ENCODE data around the gene KRTAP10-7.
"Not testable (repeated sequence)": the region's sequence is repeated elsewhere in the genome, so short reads cannot be mapped to it uniquely, and the experiment has no call there.

KRTAP10-7 gene

GRCh38 chr21:44590897-44591800 lies 9.2 kb upstream of the KRTAP10-7 start:
- DNase-seq (ENCODE audit: low read depth in 2 of 2) = not testable (repeated sequence)

- DNase-seq (ENCODE audit: low read depth in 2 of 2) = not testable (repeated sequence)
Measured at GRCh38 chr21:44591801-44592130, 8.6 kb upstream of the KRTAP10-7 start.

GRCh38 chr21:44592446-44593311 lies 7.7 kb upstream of the KRTAP10-7 start, which contains the start of gene KRTAP10-6:
TSS of gene KRTAP10-6 (minus strand) at chr21:44592505. CDS start at chr21:44592484, 21 bp downstream.
- DNase-seq (ENCODE audit: low read depth in 2 of 2) = no peak

GRCh38 chr21:44593598-44594405 lies 6.6 kb upstream of the KRTAP10-7 start:
- no peak for DNase-seq (ENCODE audit: low read depth in 2 of 2)

GRCh38 chr21:44594406-44594916 lies 5.9 kb upstream of the KRTAP10-7 start:
- DNase-seq (ENCODE audit: low read depth in 2 of 2) = no peak

- DNase-seq (ENCODE audit: low read depth in 2 of 2) = no peak
Measured at GRCh38 chr21:44595524-44595923, 4.9 kb upstream of the KRTAP10-7 start.

- no peak for DNase-seq (ENCODE audit: low read depth in 2 of 2)
Measured at GRCh38 chr21:44596068-44596725, 4.2 kb upstream of the KRTAP10-7 start.

GRCh38 chr21:44598061-44598460 lies 2.3 kb upstream of the KRTAP10-7 start:
- no peak for DNase-seq (ENCODE audit: low read depth in 2 of 2)

GRCh38 chr21:44599264-44600029 lies 950 bp upstream of the KRTAP10-7 start:
- no peak for DNase-seq (ENCODE audit: low read depth in 2 of 2)

- DNase-seq (ENCODE audit: low read depth in 2 of 2) = not testable (repeated sequence)
Measured at GRCh38 chr21:44601091-44601490, 694 bp downstream of the KRTAP10-7 start.

GRCh38 chr21:44601596-44602462 lies 1.4 kb downstream of the KRTAP10-7 start:
- no peak for DNase-seq (ENCODE audit: low read depth in 2 of 2)

GRCh38 chr21:44602463-44602850 lies 2.1 kb downstream of the KRTAP10-7 start:
- DNase-seq (ENCODE audit: low read depth in 2 of 2) = no peak

GRCh38 chr21:44603109-44603875 lies 2.9 kb downstream of the KRTAP10-7 start:
- DNase-seq (ENCODE audit: low read depth in 2 of 2) = no peak

- DNase-seq (ENCODE audit: low read depth in 2 of 2) = no peak
Measured at GRCh38 chr21:44603911-44604310, 3.5 kb downstream of the KRTAP10-7 start.

GRCh38 chr21:44606495-44606894 lies 6.1 kb downstream of the KRTAP10-7 start:
- no peak for DNase-seq (ENCODE audit: low read depth in 2 of 2)

- DNase-seq (ENCODE audit: low read depth in 2 of 2) = no peak
Measured at GRCh38 chr21:44609193-44609592, 8.8 kb downstream of the KRTAP10-7 start.

GRCh38 chr21:44610157-44610843 lies 9.9 kb downstream of the KRTAP10-7 start:
- DNase-seq (ENCODE audit: low read depth in 2 of 2) = not testable (repeated sequence)

GRCh38 chr21:44611551-44611950 lies 11.2 kb downstream of the KRTAP10-7 start:
- DNase-seq (ENCODE audit: low read depth in 2 of 2) = no peak
